ENCODE measurements around the gene HSD11B1.

The HSD11B1 gene

DNA sequence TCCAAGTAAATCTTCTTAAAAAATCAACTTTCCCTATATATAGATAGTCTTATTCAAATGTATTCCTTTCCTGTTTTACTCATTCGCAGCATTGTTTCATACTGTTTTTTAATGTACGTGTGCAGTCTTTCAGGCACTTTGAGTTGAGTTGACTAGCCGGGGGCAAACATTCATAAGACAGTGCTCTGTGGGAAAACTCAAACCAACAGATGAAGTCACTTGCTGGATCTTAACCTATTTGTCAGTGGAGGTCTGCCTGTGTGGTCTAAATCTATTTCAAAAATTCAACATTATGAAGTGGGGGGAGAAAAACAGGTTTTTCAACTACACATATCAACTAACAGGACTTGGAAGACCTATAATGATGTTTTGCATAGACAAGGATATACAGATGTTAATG, 6.2 kb downstream of the HSD11B1 start:
- H3K4me3 ChIP-seq (ENCODE audit: low read depth, low read length) = no peak overlapping the region
- TF ChIP-seq CTCF (IDR thresholded peaks at IDR 0.05; ENCODE audit: low read depth, low read length, missing control alignments) = no peak
- no peak for DNase-seq (ENCODE audit: low read depth)

DNA sequence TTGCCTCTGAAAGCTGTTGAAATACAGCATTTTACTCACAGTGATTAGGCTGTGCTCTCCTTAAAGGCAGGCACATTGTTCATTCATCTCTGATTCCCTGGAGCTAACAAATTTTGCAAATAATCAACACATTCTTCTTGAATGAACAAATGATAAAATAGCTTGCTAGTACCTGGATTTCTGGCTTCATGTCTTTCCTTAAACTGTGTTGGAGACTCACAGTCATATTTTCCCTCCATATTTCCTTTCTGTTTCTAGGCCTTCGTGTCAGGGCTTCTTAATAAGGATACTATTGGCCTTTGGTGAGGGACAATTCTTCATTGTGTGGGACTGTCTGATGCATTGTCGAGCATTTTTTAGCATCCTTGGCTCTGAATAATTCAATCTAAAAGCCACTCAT, 9.7 kb downstream of the HSD11B1 start:
- DNase-seq (ENCODE audit: low read depth) = no peak
- TF ChIP-seq CTCF (IDR thresholded peaks at IDR 0.05; ENCODE audit: low read depth, low read length, missing control alignments) = no peak

GRCh38 chr1:209715314-209715713, 10.7 kb downstream of the HSD11B1 start:
- no peak overlapping the region for H3K4me3 ChIP-seq (ENCODE audit: low read depth, low read length)
- no peak for TF ChIP-seq CTCF (IDR thresholded peaks at IDR 0.05; ENCODE audit: low read depth, low read length, missing control alignments)
- no peak for DNase-seq (ENCODE audit: low read depth)

More for the DNA sequence above, 9.7 kb downstream of the HSD11B1 start:
- no peak overlapping the region for H3K4me3 ChIP-seq (ENCODE audit: low read depth, low read length)

GRCh38 chr1:209717818-209718217, 13.2 kb downstream of the HSD11B1 start:
- TF ChIP-seq CTCF (IDR thresholded peaks at IDR 0.05; ENCODE audit: low read depth, low read length, missing control alignments) = no peak
- no peak overlapping the region for H3K4me3 ChIP-seq (ENCODE audit: low read depth, low read length)
- no peak for DNase-seq (ENCODE audit: low read depth)

DNA sequence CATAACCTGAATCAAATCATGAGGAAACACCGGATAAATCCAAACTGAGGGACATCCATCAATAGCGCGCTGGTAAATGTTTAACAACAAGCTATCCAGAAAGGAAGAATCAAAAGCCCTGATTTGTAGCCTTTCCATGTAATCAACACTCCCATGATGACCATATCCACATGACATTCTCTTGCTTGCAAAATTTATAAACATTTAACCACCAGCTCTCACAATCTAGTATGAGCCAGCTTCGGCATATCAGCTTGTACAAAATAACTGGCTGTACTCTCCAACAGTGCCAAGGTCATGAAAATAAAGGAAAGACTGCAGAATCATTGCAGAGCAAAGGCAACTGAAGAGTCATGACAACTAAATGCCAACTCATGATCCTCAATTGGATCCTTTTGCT, 15.7 kb downstream of the HSD11B1 start:
- no peak overlapping the region for H3K4me3 ChIP-seq (ENCODE audit: low read depth, low read length)
- DNase-seq (ENCODE audit: low read depth) = no peak
- TF ChIP-seq CTCF (IDR thresholded peaks at IDR 0.05; ENCODE audit: low read depth, low read length, missing control alignments) = no peak

GRCh38 chr1:209720826-209721225, 16.2 kb downstream of the HSD11B1 start:
- no peak for TF ChIP-seq CTCF (IDR thresholded peaks at IDR 0.05; ENCODE audit: low read depth, low read length, missing control alignments)
- no peak overlapping the region for H3K4me3 ChIP-seq (ENCODE audit: low read depth, low read length)
- DNase-seq (ENCODE audit: low read depth) = no peak

DNA sequence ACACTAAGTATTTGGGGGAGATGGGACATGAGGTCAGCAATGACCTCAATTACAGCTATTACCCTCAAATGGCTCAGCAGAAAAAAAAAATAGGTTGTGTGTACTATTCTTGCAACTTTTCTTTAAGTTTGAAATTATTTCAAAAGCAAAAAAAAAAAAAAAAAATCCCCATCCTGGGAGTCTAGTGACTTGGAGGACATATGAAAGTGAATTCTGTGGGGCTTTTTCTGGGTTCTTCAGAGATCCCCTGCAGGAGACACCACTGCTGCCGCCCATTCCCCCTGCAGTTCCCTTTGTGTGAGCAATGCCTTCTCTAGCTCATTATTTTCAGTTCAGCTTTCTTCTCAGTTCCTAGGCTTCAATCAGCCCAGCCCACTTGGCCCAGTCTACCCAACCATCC, 16.7 kb downstream of the HSD11B1 start:
- no peak overlapping the region for H3K4me3 ChIP-seq (ENCODE audit: low read depth, low read length)
- no peak for TF ChIP-seq CTCF (IDR thresholded peaks at IDR 0.05; ENCODE audit: low read depth, low read length, missing control alignments)
- DNase-seq (ENCODE audit: low read depth) = no peak
